Panc1 (cell line): ENCODE measurements around the gene ITGA11. TPM values are rescaled to one million over a fixed set of nuclear protein-coding genes. Genes with fewer than 3 reads are reported as not detected.
A peak's percentile ranks its signal among the peaks of the same experiment; 100 is the strongest.

Experiments
- ATAC-seq: fragments of 200-7000 bp; cut with Tn5 transposase; 2 replicates; pipeline ENCODE4 v1.9.1; 2020; ENCODE audit warnings: mild to moderate bottlenecking, moderate library complexity
- BruUV-seq: library from RNA; stranded (reverse); fragments of 400-500 nt; replicated peaks from 2 replicates; lab custom pipeline; 2021; lab: Mats Ljungman, UMichigan
- CTCF ChIA-PET: fragments of 300-600 bp; sonication (Branson Sonifier 250); formaldehyde crosslinking; loops from one replicate; lab custom pipeline; 2022; ENCODE audit warnings: antibody characterized with exemption; lab: Charles Lee
- POLR2A ChIA-PET: fragments of 300-600 bp; sonication (Branson Sonifier 250); formaldehyde crosslinking; loops from one replicate; lab custom pipeline; 2022; ENCODE audit warnings: antibody characterized with exemption; lab: Charles Lee
- DNase-seq: peaks from one replicate; pipeline ENCODE4 v3.0.0-alpha.2; 2010; ENCODE audit warnings: low read depth, low spot score
- H3K27ac ChIP-seq: 2 replicates; pipeline ENCODE4 v1.5.1; 2011; ENCODE audit warnings: mild to moderate bottlenecking, low read length, inconsistent platforms
- H3K27me3 ChIP-seq: fragments of 200-500 bp; sonication (Bioruptor generic); 2 replicates; pipeline ENCODE4 v1.6.0; 2014; ENCODE audit warnings: low read length, inconsistent platforms; ENCODE audit not compliant: control insufficient read depth, insufficient read depth
- H3K36me3 ChIP-seq: fragments of 200-500 bp; sonication (Bioruptor generic); 2 replicates; pipeline ENCODE4 v1.5.1; 2014; ENCODE audit warnings: inconsistent platforms, mild to moderate bottlenecking, low read length, moderate library complexity; ENCODE audit not compliant: control insufficient read depth, insufficient read depth
- H3K4me1 ChIP-seq: 2 replicates; pipeline ENCODE4 v1.5.1; 2011; ENCODE audit warnings: inconsistent platforms, mild to moderate bottlenecking, low read length, moderate library complexity; ENCODE audit not compliant: control insufficient read depth, insufficient read depth
- H3K4me3 ChIP-seq, 2 experiments: 2 replicates each; pipeline ENCODE4 v1.5.1; 2011 to 2012; ENCODE audit warnings: low read depth in 2 of 2, low read length in 2 of 2, mild to moderate bottlenecking in 2 of 2, inconsistent platforms in 1 of 2, moderate library complexity in 1 of 2
- H3K9me3 ChIP-seq: fragments of 200-500 bp; sonication (Bioruptor generic); 2 replicates; pipeline ENCODE4 v1.5.1; 2014; ENCODE audit warnings: low read depth, mild to moderate bottlenecking, inconsistent platforms, low read length, moderate library complexity; ENCODE audit not compliant: control insufficient read depth, insufficient read depth
- POLR2AphosphoS5 ChIP-seq: IDR thresholded peaks from 2 replicates; pipeline ENCODE4 v1.6.1; 2012; ENCODE audit warnings: mild to moderate bottlenecking, low read depth, low read length, moderate library complexity
- SIN3A ChIP-seq: IDR thresholded peaks from 2 replicates; pipeline ENCODE4 v1.6.1; 2012; ENCODE audit warnings: low read depth, mild to moderate bottlenecking, low read length, moderate library complexity, borderline replicate concordance; ENCODE audit not compliant: insufficient read depth
- TCF7L2 ChIP-seq: IDR thresholded peaks from 2 replicates; pipeline ENCODE4 v1.6.1; 2011; ENCODE audit warnings: mild to moderate bottlenecking, low read depth, low read length, inconsistent platforms
- in situ Hi-C: cut with HindIII; loops from 2 replicates; pipeline ENCODE4 v1.10.0; 2016; ENCODE audit warnings: low sequenced_read_pairs, low pct_unique_long_range_greater_than_20kb
- intact Hi-C: fragments of 100-400 bp; cut with micrococcal nuclease; formaldehyde crosslinking; loops from one replicate; pipeline ENCODE4 v1.10.0; 2022; ENCODE audit not compliant: unreplicated experiment
- total RNA-seq: library from RNA; stranded (reverse); gene quantifications from one replicate; pipeline ENCODE4 v1.2.1, GENCODE V29; 2021; ENCODE audit not compliant: unreplicated experiment
- TF ChIP-seq, protein P1 (sequence below): fragments of 450-650 bp; IDR thresholded peaks from 2 replicates; pipeline ENCODE4 v1.5.1; 2017; ENCODE audit warnings: mild to moderate bottlenecking
- TF ChIP-seq, protein P2 (sequence below), 2 experiments: IDR thresholded peaks; 2 replicates each; pipeline ENCODE4 v1.6.1; 2011 to 2012; ENCODE audit warnings: low read depth in 2 of 2, control low read depth in 1 of 2, low read length in 1 of 2, mild to moderate bottlenecking in 1 of 2, moderate library complexity in 1 of 2; ENCODE audit not compliant: insufficient read depth in 1 of 2

Gene ITGA11
- total RNA-seq, 1 experiment from 2014 or later: 0.28 TPM

DNA sequence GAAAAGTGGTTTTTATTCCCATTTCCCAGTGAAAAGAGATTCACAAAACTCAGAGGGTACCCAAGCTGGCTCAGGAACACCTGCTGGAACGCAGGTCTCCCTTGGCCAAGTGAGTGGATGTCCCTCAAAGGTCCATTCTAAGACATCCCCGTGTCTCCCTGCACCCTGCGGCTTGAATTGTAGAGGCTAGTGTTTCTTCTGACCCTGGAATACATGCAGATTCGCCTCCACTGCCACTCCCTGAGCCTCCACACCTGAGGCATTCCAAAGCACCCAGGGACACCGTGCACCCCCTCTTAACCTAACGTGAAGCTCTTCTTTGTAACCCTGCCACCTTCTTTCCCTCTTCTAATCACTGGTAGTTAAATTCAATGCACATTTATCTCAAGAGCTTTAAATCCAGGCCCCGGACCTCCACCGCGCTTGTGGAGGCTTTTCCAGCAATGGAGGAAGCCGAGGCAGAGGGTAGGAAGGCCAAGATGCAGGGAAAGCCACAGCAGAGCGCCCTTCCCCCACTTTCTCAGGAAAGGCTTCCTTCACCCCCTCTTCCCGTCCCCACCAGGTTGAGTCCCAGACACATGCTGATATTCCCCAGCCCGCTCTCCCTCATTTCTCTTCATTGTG, 590 bp upstream of the ITGA11 start:
- intact Hi-C loops (no loop called here), in situ Hi-C loops (no loop called here)
- ChIA-PET POLR2A (no interaction called here), CTCF (no interaction called here)
- ATAC-seq: no peak
- H3K27me3 ChIP-seq: peaks cover 28% of the 10 kb centered on the region
- TF ChIP-seq TCF7L2 (no peak), SIN3A (no peak), POLR2AphosphoS5 (no peak)
- TF ChIP-seq, protein P1, sequence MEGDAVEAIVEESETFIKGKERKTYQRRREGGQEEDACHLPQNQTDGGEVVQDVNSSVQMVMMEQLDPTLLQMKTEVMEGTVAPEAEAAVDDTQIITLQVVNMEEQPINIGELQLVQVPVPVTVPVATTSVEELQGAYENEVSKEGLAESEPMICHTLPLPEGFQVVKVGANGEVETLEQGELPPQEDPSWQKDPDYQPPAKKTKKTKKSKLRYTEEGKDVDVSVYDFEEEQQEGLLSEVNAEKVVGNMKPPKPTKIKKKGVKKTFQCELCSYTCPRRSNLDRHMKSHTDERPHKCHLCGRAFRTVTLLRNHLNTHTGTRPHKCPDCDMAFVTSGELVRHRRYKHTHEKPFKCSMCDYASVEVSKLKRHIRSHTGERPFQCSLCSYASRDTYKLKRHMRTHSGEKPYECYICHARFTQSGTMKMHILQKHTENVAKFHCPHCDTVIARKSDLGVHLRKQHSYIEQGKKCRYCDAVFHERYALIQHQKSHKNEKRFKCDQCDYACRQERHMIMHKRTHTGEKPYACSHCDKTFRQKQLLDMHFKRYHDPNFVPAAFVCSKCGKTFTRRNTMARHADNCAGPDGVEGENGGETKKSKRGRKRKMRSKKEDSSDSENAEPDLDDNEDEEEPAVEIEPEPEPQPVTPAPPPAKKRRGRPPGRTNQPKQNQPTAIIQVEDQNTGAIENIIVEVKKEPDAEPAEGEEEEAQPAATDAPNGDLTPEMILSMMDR: no peak
- TF ChIP-seq, protein P2, sequence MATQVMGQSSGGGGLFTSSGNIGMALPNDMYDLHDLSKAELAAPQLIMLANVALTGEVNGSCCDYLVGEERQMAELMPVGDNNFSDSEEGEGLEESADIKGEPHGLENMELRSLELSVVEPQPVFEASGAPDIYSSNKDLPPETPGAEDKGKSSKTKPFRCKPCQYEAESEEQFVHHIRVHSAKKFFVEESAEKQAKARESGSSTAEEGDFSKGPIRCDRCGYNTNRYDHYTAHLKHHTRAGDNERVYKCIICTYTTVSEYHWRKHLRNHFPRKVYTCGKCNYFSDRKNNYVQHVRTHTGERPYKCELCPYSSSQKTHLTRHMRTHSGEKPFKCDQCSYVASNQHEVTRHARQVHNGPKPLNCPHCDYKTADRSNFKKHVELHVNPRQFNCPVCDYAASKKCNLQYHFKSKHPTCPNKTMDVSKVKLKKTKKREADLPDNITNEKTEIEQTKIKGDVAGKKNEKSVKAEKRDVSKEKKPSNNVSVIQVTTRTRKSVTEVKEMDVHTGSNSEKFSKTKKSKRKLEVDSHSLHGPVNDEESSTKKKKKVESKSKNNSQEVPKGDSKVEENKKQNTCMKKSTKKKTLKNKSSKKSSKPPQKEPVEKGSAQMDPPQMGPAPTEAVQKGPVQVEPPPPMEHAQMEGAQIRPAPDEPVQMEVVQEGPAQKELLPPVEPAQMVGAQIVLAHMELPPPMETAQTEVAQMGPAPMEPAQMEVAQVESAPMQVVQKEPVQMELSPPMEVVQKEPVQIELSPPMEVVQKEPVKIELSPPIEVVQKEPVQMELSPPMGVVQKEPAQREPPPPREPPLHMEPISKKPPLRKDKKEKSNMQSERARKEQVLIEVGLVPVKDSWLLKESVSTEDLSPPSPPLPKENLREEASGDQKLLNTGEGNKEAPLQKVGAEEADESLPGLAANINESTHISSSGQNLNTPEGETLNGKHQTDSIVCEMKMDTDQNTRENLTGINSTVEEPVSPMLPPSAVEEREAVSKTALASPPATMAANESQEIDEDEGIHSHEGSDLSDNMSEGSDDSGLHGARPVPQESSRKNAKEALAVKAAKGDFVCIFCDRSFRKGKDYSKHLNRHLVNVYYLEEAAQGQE (IDR thresholded peaks at IDR 0.05; ENCODE audit: insufficient read depth in 1 of 2, low read depth in 2 of 2, low read length in 1 of 2): no peak
- no peak for DNase-seq
- H3K4me3 ChIP-seq: no peak overlapping the region
- H3K36me3 ChIP-seq: no peaks in the 10 kb centered on the region
- no peaks in the 10 kb centered on the region for H3K4me1 ChIP-seq
- no TSS peak for BruUV-seq
- no peaks in the 10 kb centered on the region for H3K9me3 ChIP-seq
- H3K27ac ChIP-seq: no peak overlapping the region

DNA sequence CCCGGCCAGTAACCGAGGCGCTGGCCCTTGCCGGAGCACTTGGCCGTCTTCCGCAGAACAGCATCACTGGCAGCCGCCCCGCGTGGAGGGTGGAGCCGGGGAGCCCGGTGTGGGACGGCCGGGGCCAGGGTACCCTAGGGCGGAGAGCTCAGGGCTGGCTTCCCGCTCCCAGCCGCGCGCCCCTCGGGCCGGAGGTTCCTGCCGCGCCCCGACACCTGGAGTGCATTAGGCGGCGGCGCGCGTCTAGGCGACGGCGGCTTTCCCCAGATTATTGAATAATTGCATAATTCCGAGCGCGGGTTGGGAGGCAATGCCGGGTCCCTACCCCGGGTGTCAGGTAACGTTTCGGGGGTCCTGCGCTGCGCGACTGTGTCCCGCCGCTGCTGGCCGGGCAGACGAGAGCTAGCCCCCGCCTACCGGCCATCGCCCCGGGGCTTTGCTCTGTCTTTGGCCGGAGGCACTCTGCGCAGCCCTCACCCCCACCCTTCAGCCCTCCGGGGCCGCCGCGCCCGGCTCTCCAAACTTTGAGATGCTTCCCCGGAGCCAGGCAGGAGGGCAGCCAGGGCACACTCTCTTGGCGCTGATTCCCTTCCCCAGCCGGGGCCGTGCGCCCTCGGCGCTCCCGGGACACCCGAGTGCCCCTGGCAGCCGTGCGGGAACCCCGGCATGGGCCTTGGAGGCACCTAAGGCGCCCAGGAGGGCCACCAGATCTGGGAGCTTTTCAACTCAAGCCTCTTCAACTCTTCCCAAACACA, 749 bp downstream of the ITGA11 start:
- intact Hi-C loops (no loop called here), in situ Hi-C loops (no loop called here)
- H3K27me3 ChIP-seq: peaks cover 24% of the 10 kb centered on the region
- BruUV-seq: no TSS peak
- H3K4me1 ChIP-seq: no peaks in the 10 kb centered on the region
- ChIA-PET CTCF (no interaction called here), POLR2A (no interaction called here)
- ATAC-seq (no peak), DNase-seq (no peak)
- TF ChIP-seq SIN3A (no peak), TCF7L2 (no peak), POLR2AphosphoS5 (no peak)
- TF ChIP-seq, protein P2 (IDR thresholded peaks at IDR 0.05; ENCODE audit: insufficient read depth in 1 of 2, low read depth in 2 of 2, low read length in 1 of 2): no peak
- TF ChIP-seq, protein P1: no peak
- H3K36me3 ChIP-seq: no peaks in the 10 kb centered on the region
- no peaks in the 10 kb centered on the region for H3K9me3 ChIP-seq
- H3K27ac ChIP-seq: no peak overlapping the region
- peak overlapping the region; percentile 10 to 21; a peak in 2 of 4 replicates for H3K4me3 ChIP-seq
